GM12892 (cell line): ENCODE results near the gene SYCN. TPM values are rescaled to one million over a fixed set of nuclear protein-coding genes. Genes with fewer than 3 reads are reported as not detected.
"Not testable (repeated sequence)": the region's sequence is repeated elsewhere in the genome, so short reads cannot be mapped to it uniquely, and the experiment has no call there.

ENCODE experiments used
- DNase-seq: peaks from one replicate; pipeline ENCODE4 v3.0.0; 2011; ENCODE audit not compliant: insufficient read length
- FAIRE-seq: peaks from 2 replicates; lab custom pipeline; 2011; peaks lifted over from hg19 to GRCh38; lab: Jason Lieb, UNC
- POLR2A ChIP-seq: IDR thresholded peaks from 2 replicates; pipeline ENCODE4 v1.6.1; 2011; ENCODE audit warnings: low read depth, low read length, control low read depth
- POLR2AphosphoS5 ChIP-seq: IDR thresholded peaks from 2 replicates; pipeline ENCODE4 v1.6.1; 2011; ENCODE audit warnings: low read depth, low read length, control low read depth
- TAF1 ChIP-seq: IDR thresholded peaks from 2 replicates; pipeline ENCODE4 v1.6.1; 2011; ENCODE audit warnings: low read depth, mild to moderate bottlenecking, control low read depth, low read length, borderline replicate concordance
- polyA plus RNA-seq: library from polyadenylated mRNA; unstranded; fragments of >200 nt; gene quantifications from one replicate; pipeline ENCODE4 v1.2.1, GENCODE V29; 2012; ENCODE audit warnings: missing spikeins, inconsistent platforms; ENCODE audit not compliant: missing spikeins

The SYCN gene
- not detected for polyA plus RNA-seq

GRCh38 chr19:39203372-39204341 lies at the start of gene SYCN:
TSS of gene SYCN (minus strand) at chr19:39204263. CDS start at chr19:39204254, 9 bp downstream.
- FAIRE-seq (no peak), DNase-seq (no peak)
- TF ChIP-seq POLR2A (no peak), TAF1 (no peak), POLR2AphosphoS5 (no peak)

- FAIRE-seq, result no peak
- TF ChIP-seq POLR2AphosphoS5 (no peak), TAF1 (no peak), POLR2A (no peak)
- no peak for DNase-seq
Observed at GRCh38 chr19:39253374-39254149, 49.5 kb upstream of the SYCN start.

- FAIRE-seq, result no peak
- no peak for DNase-seq
- TF ChIP-seq POLR2A, result no peak
- no peak for TF ChIP-seq TAF1
- no peak for TF ChIP-seq POLR2AphosphoS5
Observed at GRCh38 chr19:39252458-39252857, 48.4 kb upstream of the SYCN start.

- no peak for DNase-seq
- no peak for TF ChIP-seq POLR2AphosphoS5
- no peak for TF ChIP-seq TAF1
- TF ChIP-seq POLR2A, result no peak
- FAIRE-seq, result no peak
Observed at GRCh38 chr19:39251846-39252245, 47.8 kb upstream of the SYCN start.

GRCh38 chr19:39251081-39251480 lies 47.0 kb upstream of the SYCN start:
- FAIRE-seq (no peak), DNase-seq (no peak)
- TF ChIP-seq TAF1, result no peak
- TF ChIP-seq POLR2AphosphoS5, result no peak
- no peak for TF ChIP-seq POLR2A

GRCh38 chr19:39248806-39249205 lies 44.7 kb upstream of the SYCN start, which contains the start of gene IFNL4:
TSS of gene IFNL4 (minus strand) at chr19:39248856.
- DNase-seq (no peak), FAIRE-seq (no peak)
- no peak for TF ChIP-seq POLR2A
- no peak for TF ChIP-seq POLR2AphosphoS5
- TF ChIP-seq TAF1, result no peak

GRCh38 chr19:39247701-39248664 lies 43.9 kb upstream of the SYCN start:
- FAIRE-seq (no peak), DNase-seq (no peak)
- no peak for TF ChIP-seq POLR2A
- no peak for TF ChIP-seq POLR2AphosphoS5
- TF ChIP-seq TAF1, result no peak

- DNase-seq, result no peak
- no peak for TF ChIP-seq TAF1
- no peak for FAIRE-seq
Observed at GRCh38 chr19:39246951-39247669, 43.0 kb upstream of the SYCN start.

GRCh38 chr19:39245166-39245565 lies 41.1 kb upstream of the SYCN start:
- DNase-seq, result not testable (repeated sequence)
- peak; percentile 44 for FAIRE-seq

- not testable (repeated sequence) for FAIRE-seq, DNase-seq
Observed at GRCh38 chr19:39244410-39245100, 40.5 kb upstream of the SYCN start, which contains the start of gene IFNL3. TSS of gene IFNL3 (minus strand) at chr19:39245006. CDS start at chr19:39244967, 39 bp downstream.

GRCh38 chr19:39243741-39244140 lies 39.7 kb upstream of the SYCN start:
- not testable (repeated sequence) for DNase-seq, FAIRE-seq
